Activated naive CD4-positive, alpha-beta T cell treated with anti-CD3 and anti-CD28 coated beads, Interleukin-2, amount 10 ng/mL, durations not matched to agents 7 days and 5 days (primary cell): ENCODE measurements around the gene TCAF2.
"Not testable (repeated sequence)": the region's sequence is repeated elsewhere in the genome, so short reads cannot be mapped to it uniquely, and the experiment has no call there.

Source experiments
- CTCF ChIA-PET: fragments of 350-600 bp; sonication (Branson Sonifier 250); formaldehyde crosslinking; loops from one replicate; lab custom pipeline; 2021; ENCODE audit warnings: antibody characterized with exemption; lab: Charles Lee
- DNase-seq: peaks from one replicate; pipeline ENCODE4 v3.0.0-alpha.2; 2020
- H3K27ac Mint-ChIP-seq: one replicate; pipeline ENCODE4 v1.8.0; 2021; ENCODE audit warnings: mild to moderate bottlenecking, moderate library complexity, mixed read lengths
- H3K27me3 Mint-ChIP-seq: one replicate; pipeline ENCODE4 v1.8.0; 2021; ENCODE audit warnings: mild to moderate bottlenecking, mixed read lengths
- H3K36me3 Mint-ChIP-seq: one replicate; pipeline ENCODE4 v1.8.0; 2021; ENCODE audit warnings: mixed read lengths
- H3K4me1 Mint-ChIP-seq: one replicate; pipeline ENCODE4 v1.8.0; 2021; ENCODE audit warnings: mixed read lengths
- H3K4me3 Mint-ChIP-seq: one replicate; pipeline ENCODE4 v1.8.0; 2021; ENCODE audit warnings: mild to moderate bottlenecking, moderate library complexity, mixed read lengths
- H3K9me3 Mint-ChIP-seq: one replicate; pipeline ENCODE4 v1.8.0; 2021; ENCODE audit warnings: mixed read lengths

Gene TCAF2

DNA sequence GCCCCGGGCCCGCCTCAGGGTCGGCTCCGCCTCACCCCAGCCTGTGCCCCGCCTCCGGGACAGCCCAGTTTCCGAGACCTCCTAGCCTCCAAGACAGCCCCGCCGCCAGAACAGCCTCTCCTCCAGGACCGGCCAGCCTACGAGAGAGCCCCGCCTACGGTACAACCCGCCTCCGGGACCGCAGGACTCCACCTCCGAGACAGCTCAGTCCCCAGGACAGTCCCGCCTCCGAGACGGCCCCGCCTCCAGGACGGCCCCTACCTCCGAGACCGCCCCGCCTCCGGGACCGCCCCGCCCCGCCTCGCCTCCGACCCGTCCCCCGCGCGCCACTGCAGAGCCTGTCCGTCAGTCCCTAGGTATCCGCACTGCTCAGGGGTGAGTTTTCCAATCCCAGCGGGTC lies at the start of gene TCAF2:
TSS of gene TCAF2 (plus strand) at position 329 of the 400 bp plus-strand sequence.
- peak; percentile 77 for DNase-seq
- H3K4me1 Mint-ChIP-seq, CTCF ChIA-PET, H3K27me3 Mint-ChIP-seq, H3K36me3 Mint-ChIP-seq, H3K9me3 Mint-ChIP-seq: not testable (repeated sequence)
- Mint-ChIP-seq H3K4me3 (peak within 1 kb of the TSS; percentile 38), H3K27ac (peak within 1 kb of the TSS; percentile 71)

DNA sequence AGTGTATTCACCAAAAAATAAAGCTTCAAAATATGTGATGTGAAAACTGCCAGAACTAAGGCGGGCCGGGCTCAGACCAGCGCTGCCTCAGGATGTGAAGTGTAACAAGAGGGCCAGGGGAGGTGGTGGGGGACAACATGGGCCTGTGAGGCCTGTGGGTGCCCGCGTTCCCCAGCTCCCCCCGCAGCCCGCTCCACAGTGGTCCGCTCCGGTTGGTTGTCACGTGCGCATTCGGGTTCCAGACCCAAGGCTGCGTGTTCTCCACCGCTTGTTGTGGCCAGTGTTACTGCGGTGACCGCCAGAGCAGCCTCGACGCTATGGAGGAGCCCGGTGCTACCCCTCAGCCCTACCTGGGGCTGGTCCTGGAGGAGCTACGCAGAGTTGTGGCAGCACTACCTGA lies 49.3 kb upstream of the TCAF2 start, which contains the start of gene CTAGE15:
TSS of gene CTAGE15 (plus strand) at position 301 of the 400 bp plus-strand sequence. CDS start at position 318, 17 bp downstream.
- H3K36me3 Mint-ChIP-seq, H3K9me3 Mint-ChIP-seq, H3K27ac Mint-ChIP-seq, CTCF ChIA-PET, H3K27me3 Mint-ChIP-seq, H3K4me1 Mint-ChIP-seq, DNase-seq, H3K4me3 Mint-ChIP-seq: not testable (repeated sequence)

DNA sequence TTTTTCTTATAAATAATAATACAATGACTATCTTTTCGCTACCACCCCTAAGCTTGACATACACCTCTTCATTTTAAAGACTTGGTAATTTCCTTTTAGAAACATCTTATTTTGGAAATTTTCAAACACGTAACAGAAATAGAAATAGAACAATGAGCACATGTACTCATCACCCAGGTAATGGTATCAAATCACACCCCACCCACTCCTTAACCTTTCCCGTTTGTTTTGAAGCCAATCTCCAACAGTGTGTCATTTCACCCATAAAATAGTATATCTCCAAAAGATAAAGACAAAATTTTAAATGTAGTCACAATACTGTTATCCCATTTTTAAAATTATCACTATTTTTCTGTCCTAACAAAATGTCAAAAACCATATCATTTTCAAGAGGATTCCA lies 32.6 kb upstream of the TCAF2 start:
- H3K4me3 Mint-ChIP-seq, DNase-seq, H3K27me3 Mint-ChIP-seq, H3K4me1 Mint-ChIP-seq, H3K9me3 Mint-ChIP-seq, H3K27ac Mint-ChIP-seq, CTCF ChIA-PET, H3K36me3 Mint-ChIP-seq: not testable (repeated sequence)

DNA sequence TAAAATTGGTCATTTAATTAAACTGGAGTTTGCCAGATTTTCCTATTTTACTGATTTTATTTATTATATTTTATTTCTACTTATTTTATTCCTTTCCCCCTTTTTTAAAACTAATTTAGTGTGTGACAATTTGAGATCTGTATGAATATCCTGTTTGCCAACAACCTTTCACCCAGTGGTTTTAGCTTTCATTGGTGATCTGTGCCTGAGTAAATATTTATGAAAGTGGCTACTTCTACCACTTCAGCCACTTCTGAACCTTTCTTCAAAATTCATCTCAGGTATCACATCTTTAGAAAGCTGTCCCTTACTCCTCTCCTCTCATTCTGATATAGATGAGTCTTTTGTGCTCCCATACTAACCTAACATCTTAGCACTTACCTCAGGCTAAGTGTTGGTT lies 30.9 kb upstream of the TCAF2 start:
- H3K36me3 Mint-ChIP-seq, DNase-seq, H3K9me3 Mint-ChIP-seq, H3K27ac Mint-ChIP-seq, H3K4me1 Mint-ChIP-seq, H3K4me3 Mint-ChIP-seq, H3K27me3 Mint-ChIP-seq, CTCF ChIA-PET: not testable (repeated sequence)

DNA sequence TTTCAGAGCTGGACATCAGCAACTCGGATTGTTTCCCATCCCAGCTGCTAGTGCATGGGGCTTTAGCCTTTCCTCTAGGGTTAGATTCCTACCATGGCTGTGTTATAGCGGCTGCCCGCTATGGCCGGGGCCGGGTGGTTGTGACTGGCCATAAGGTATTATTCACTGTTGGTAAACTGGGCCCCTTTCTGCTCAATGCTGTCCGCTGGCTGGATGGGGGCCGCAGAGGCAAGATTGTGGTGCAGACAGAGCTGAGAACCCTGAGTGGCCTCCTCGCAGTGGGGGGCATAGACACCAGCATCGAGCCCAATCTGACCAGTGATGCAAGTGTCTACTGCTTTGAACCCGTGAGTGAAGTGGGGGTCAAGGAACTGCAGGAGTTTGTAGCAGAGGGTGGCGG lies 22.7 kb upstream of the TCAF2 start:
- not testable (repeated sequence) for H3K4me3 Mint-ChIP-seq

DNA sequence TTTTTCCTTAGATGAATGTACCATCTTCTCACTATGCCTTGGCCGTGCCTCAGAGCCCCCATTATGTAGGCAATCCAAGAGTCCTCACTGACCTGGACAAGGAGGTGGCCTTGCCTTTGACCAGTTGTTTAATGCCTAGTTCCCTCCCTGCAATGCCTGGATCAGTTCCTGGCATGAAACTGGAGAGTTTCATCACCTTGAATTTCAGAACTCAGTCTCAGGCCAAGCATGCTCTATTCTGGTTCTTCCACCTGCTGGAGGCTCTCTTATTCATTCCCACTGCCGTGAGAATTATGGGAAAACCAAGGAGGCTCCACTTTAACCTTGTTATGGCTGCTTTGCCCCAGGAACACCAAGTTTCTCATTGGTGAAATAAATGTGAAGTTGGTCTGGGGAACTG lies 17.2 kb upstream of the TCAF2 start:
- H3K4me1 Mint-ChIP-seq, H3K9me3 Mint-ChIP-seq, H3K27ac Mint-ChIP-seq, CTCF ChIA-PET, H3K27me3 Mint-ChIP-seq, H3K36me3 Mint-ChIP-seq, DNase-seq, H3K4me3 Mint-ChIP-seq: not testable (repeated sequence)

More for the DNA sequence above, 22.7 kb upstream of the TCAF2 start:
- DNase-seq, H3K36me3 Mint-ChIP-seq, H3K4me1 Mint-ChIP-seq, H3K27ac Mint-ChIP-seq, H3K27me3 Mint-ChIP-seq, H3K9me3 Mint-ChIP-seq, CTCF ChIA-PET: not testable (repeated sequence)

DNA sequence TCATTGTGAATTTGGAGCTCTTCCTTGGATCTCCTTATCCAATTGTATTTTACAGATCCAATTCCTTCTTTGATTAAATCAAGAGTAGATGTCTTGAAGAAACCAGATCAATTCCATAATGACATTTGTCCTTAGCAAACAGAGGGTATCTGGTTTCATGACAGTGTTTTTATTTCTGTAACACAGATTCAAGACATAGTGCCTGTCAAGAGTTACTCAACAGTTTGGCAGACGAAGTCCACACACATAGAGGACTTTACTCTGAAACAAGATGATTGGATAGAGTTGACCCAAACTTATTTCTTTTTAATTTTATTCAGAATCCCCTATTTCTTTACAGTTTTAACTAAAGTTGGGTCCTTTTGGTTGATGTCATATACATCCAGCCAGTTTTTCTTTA lies 14.7 kb upstream of the TCAF2 start:
- H3K36me3 Mint-ChIP-seq, H3K4me3 Mint-ChIP-seq, DNase-seq, H3K9me3 Mint-ChIP-seq, H3K4me1 Mint-ChIP-seq, H3K27me3 Mint-ChIP-seq, CTCF ChIA-PET, H3K27ac Mint-ChIP-seq: not testable (repeated sequence)

DNA sequence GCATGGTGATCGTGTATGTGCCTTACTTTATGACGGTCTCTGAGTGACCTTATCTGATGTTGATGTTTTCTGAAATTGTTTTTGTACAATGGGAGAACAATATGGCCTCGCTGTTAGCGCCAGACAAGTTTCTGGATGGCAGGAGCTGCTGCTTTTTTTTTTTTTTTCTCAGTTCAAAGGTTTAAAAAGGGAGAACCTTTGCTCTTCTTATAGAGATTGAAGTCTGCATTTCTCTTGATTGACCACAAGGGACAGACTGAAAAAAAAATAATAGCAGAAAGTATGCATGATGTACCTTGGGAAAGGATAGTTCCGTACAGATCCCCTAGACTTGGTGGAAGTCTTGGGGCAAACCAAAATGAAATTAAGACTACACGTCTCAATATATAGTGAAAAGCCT lies 5.2 kb upstream of the TCAF2 start:
- DNase-seq, H3K36me3 Mint-ChIP-seq, H3K27ac Mint-ChIP-seq, H3K4me1 Mint-ChIP-seq, H3K9me3 Mint-ChIP-seq, CTCF ChIA-PET, H3K4me3 Mint-ChIP-seq, H3K27me3 Mint-ChIP-seq: not testable (repeated sequence)

DNA sequence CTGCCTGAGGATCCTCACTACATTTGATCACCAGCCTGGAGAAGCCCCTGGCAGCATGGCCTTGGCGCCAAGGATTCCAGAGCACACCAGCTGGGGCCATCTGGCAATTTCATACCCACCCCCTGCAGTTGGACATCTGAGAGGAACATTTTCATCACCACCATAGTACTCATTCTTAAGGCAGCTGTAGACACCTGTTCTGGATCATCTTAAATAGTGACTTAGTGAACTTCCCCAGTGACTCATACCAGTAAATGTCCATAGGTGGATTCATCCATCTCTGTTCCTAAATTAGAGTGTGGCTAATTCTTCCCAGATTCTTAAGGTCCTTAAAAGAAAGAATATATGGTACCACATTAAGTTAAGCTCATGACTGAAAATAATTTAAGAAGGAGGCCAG lies 3.6 kb upstream of the TCAF2 start:
- H3K9me3 Mint-ChIP-seq, H3K27ac Mint-ChIP-seq, H3K4me1 Mint-ChIP-seq, DNase-seq, H3K27me3 Mint-ChIP-seq, H3K4me3 Mint-ChIP-seq, CTCF ChIA-PET, H3K36me3 Mint-ChIP-seq: not testable (repeated sequence)

DNA sequence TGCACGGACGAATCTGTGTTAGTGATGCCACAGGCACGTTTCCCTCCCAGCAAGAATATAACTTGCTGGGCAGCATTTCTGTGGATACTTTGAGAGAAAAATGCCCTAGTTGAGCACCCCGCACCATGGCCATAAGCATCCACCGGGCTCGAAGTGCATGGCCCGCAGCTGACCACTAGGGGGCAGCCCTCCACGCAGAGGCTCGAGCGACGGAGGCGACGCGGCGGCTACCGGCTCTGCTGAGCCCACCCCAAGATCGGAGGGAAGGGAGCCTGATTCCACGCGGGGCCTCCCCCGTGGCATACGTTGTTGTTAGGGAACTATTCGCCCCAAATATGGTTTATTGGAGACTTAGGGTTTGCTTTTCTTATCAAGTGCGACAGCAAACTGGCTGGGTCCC lies 716 bp upstream of the TCAF2 start:
- H3K27ac Mint-ChIP-seq, CTCF ChIA-PET, H3K9me3 Mint-ChIP-seq, H3K27me3 Mint-ChIP-seq, H3K4me3 Mint-ChIP-seq, H3K4me1 Mint-ChIP-seq, H3K36me3 Mint-ChIP-seq: not testable (repeated sequence)
- DNase-seq = peak; percentile 79

DNA sequence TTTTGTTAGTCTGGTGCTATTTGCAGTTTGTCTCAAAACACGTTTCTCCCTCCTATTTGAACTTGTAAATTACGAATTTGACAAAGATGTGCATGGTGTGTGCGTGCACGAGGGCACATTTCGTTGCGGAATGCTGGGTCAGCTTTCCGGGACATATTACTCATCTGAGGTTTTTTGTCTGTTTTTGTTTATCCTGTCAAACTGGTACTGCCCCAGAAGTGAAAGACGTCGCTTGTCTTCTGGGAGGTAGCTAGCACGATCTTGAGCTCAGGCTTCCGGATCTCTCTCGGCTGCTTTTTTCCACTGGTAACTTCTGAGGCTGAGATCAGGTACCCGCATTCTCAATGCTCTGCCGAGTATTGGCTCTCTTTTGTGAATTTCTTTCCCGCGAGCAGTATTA lies 401 bp downstream of the TCAF2 start:
- H3K36me3 Mint-ChIP-seq, H3K27ac Mint-ChIP-seq, H3K4me1 Mint-ChIP-seq, H3K9me3 Mint-ChIP-seq, H3K27me3 Mint-ChIP-seq, DNase-seq, CTCF ChIA-PET, H3K4me3 Mint-ChIP-seq: not testable (repeated sequence)

DNA sequence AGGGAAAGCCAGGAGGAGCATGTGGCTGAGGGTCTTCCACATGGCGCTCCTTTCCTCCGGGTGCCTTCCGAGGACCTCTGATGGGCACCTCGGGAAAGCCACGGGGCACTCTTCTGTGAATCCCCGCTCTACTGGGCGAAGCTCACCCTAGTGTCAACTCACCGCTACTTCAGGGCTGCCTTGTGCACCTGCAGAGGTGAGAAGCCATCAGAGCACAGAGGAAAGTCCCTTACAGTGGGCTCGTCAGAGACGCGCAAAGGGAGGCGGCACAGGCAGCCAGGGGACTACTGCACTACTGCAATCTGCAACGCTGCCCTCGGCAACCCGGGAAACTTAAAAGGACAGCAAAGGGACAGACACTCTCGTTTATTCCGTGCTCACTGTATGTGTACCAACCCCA lies 1.4 kb downstream of the TCAF2 start:
- H3K27ac Mint-ChIP-seq, H3K9me3 Mint-ChIP-seq, H3K36me3 Mint-ChIP-seq, DNase-seq, H3K4me3 Mint-ChIP-seq, CTCF ChIA-PET, H3K27me3 Mint-ChIP-seq, H3K4me1 Mint-ChIP-seq: not testable (repeated sequence)

DNA sequence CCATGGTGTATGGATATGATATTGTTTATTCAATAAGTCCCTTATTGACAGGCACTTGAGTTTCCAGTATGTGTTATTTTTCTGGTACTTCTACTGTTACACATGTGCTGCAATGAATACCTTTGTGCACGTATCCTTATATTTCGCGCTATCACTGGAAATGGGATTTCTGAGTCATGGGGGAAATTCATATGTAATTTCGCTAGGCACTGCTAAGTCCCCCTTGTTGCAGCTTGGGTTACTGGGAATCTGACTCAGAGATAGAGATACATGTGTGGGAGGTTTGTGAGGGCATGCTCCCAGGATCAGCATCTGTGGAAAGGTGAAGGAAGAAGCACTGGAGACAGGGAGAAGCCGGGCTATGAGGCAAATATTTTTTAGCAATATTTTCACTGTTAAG lies 9.9 kb downstream of the TCAF2 start:
- H3K27me3 Mint-ChIP-seq, H3K4me3 Mint-ChIP-seq, CTCF ChIA-PET, H3K4me1 Mint-ChIP-seq, DNase-seq, H3K27ac Mint-ChIP-seq, H3K36me3 Mint-ChIP-seq, H3K9me3 Mint-ChIP-seq: not testable (repeated sequence)

DNA sequence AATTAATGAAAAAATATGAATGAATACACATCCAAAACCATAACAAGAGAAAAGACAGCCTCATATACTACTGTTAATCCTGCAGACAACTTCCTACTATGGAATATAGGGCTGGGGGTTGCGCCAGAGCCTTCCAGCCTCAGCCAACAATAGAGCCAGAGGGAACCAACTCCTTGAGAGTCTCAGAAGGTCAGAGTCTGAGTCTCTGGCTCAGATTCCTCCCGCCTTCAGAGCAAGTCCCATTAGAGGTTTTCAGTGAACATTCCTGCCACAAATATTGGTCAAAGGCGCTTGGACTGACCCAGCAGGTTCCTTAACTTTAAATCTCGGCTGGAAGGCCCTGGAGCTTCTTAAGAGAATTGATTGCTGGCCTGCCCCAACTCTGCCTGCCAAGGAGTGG lies 11.7 kb downstream of the TCAF2 start:
- H3K27me3 Mint-ChIP-seq, DNase-seq, H3K4me1 Mint-ChIP-seq, H3K27ac Mint-ChIP-seq, CTCF ChIA-PET, H3K36me3 Mint-ChIP-seq, H3K4me3 Mint-ChIP-seq, H3K9me3 Mint-ChIP-seq: not testable (repeated sequence)

DNA sequence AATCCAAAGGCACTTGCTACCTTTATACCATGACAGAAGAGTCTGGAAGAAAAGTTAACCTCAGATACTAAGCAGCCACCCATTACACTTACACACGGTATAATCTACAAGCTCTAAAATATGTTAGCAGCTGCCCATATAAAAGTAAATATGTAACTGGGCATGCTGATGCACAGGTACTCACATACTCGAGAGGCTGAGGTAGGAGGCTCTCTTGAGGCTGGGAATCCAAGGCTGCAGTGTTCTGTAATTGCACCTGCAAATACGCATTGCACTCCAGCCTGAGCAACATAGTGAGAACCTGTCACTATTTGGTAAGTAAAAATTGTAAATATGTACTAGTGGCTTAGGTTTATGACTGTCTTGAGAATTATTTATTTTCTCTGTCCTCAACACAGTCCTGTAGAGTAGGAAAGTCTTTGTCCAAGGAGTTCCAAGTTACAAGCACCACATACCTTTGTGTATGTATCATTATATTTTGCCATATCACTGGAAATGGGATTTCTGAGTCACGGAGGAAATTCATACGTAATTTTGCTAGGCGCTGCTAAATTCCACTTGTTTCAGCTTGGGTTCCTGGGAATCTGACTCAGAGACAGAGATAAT lies 12.3 kb downstream of the TCAF2 start:
- H3K36me3 Mint-ChIP-seq, H3K27ac Mint-ChIP-seq, H3K27me3 Mint-ChIP-seq, CTCF ChIA-PET, H3K4me3 Mint-ChIP-seq, H3K9me3 Mint-ChIP-seq, DNase-seq, H3K4me1 Mint-ChIP-seq: not testable (repeated sequence)
